HepG2 (cell line): ENCODE data around the gene WBP1. TPM values are rescaled to one million over a fixed set of nuclear protein-coding genes. Genes with fewer than 3 reads are reported as not detected.

Source experiments
- BATF2 ChIP-seq: sonication (generic); formaldehyde crosslinking; IDR thresholded peaks from 2 replicates; pipeline ENCODE4 v1.8.0; 2022; ENCODE audit warnings: mild to moderate bottlenecking, missing genetic modification reagents, moderate library complexity
- CBX2 ChIP-seq, 2 experiments: fragments of 200-600 bp in 1 of 2; sonication (generic); formaldehyde crosslinking in 1 of 2; IDR thresholded peaks; 2 replicates each; pipeline versions ENCODE4 v1.7.0 to v1.8.1; 2018 to 2022; ENCODE audit warnings: low read depth in 2 of 2, low read length in 1 of 2, mild to moderate bottlenecking in 1 of 2, missing genetic modification reagents in 1 of 2
- KDM5B ChIP-seq: sonication (generic); formaldehyde crosslinking; IDR thresholded peaks from 2 replicates; pipeline ENCODE4 v1.4.0; 2020; ENCODE audit warnings: missing genetic modification reagents, mild to moderate bottlenecking, borderline replicate concordance
- SRF ChIP-seq: IDR thresholded peaks from 2 replicates; pipeline ENCODE4 v1.6.1; 2011; ENCODE audit warnings: mild to moderate bottlenecking, low read depth, low read length, moderate library complexity
- ZNF503 ChIP-seq: sonication (generic); formaldehyde crosslinking; IDR thresholded peaks from 2 replicates; pipeline ENCODE4 v1.4.0; 2020; ENCODE audit warnings: missing genetic modification reagents
- ZNF513 ChIP-seq: sonication (generic); formaldehyde crosslinking; conservative IDR thresholded peaks from 2 replicates; pipeline ENCODE4 v1.5.0; 2020; ENCODE audit warnings: missing genetic modification reagents
- ZNF713 ChIP-seq: sonication (generic); formaldehyde crosslinking; IDR thresholded peaks from 2 replicates; pipeline ENCODE4 v1.4.0; 2020; ENCODE audit warnings: mild to moderate bottlenecking, missing genetic modification reagents
- ZNF747 ChIP-seq: sonication (generic); formaldehyde crosslinking; IDR thresholded peaks from 2 replicates; pipeline ENCODE4 v1.8.1; 2023; ENCODE audit warnings: missing genetic modification reagents, mild to moderate bottlenecking, borderline replicate concordance
- polyA plus RNA-seq, 8 experiments: library from polyadenylated mRNA; depleted of rRNA in 3 of 8; stranded (reverse) in 7 of 8; unstranded in 1 of 8; fragments of >200 nt; fragmentation: Illumina TruSeq in 4 of 8; extraction: Trizol in 4 of 8; gene quantifications; 2 replicates each; pipeline versions ENCODE4 v1.2.1 to v1.2.3, GENCODE V29; 2011 to 2016; ENCODE audit warnings: low read depth in 4 of 8, missing spikeins in 1 of 8, mixed read lengths in 1 of 8; ENCODE audit not compliant: insufficient read depth in 1 of 8
- total RNA-seq, 5 experiments: library from RNA; depleted of rRNA; stranded (reverse); fragments of >200 nt; fragmentation: Illumina TruSeq; extraction: Trizol; gene quantifications; 2 replicates each; pipeline ENCODE4 v1.2.3, GENCODE V29; 2016; ENCODE audit warnings: low read depth in 1 of 5
- TF ChIP-seq, protein P1 (sequence below): sonication (generic); formaldehyde crosslinking; IDR thresholded peaks from 2 replicates; pipeline ENCODE4 v1.5.1; 2020; ENCODE audit warnings: missing genetic modification reagents, mild to moderate bottlenecking, borderline replicate concordance
- TF ChIP-seq, protein P2 (sequence below): sonication (generic); formaldehyde crosslinking; IDR thresholded peaks from 2 replicates; pipeline ENCODE4 v1.4.0; 2020; ENCODE audit warnings: low read depth, mild to moderate bottlenecking, missing genetic modification reagents
- TF ChIP-seq, protein P3 (sequence below): sonication (generic); formaldehyde crosslinking; IDR thresholded peaks from 2 replicates; pipeline ENCODE4 v1.5.1; 2020; ENCODE audit warnings: mild to moderate bottlenecking, missing genetic modification reagents, moderate library complexity

The WBP1 gene
- total and polyA plus RNA-seq, 2 of the 13 experiments (the other 11 are each of a cell fraction or from before 2014, with no cell fraction given), result 38.8 to 85.7 TPM

DNA sequence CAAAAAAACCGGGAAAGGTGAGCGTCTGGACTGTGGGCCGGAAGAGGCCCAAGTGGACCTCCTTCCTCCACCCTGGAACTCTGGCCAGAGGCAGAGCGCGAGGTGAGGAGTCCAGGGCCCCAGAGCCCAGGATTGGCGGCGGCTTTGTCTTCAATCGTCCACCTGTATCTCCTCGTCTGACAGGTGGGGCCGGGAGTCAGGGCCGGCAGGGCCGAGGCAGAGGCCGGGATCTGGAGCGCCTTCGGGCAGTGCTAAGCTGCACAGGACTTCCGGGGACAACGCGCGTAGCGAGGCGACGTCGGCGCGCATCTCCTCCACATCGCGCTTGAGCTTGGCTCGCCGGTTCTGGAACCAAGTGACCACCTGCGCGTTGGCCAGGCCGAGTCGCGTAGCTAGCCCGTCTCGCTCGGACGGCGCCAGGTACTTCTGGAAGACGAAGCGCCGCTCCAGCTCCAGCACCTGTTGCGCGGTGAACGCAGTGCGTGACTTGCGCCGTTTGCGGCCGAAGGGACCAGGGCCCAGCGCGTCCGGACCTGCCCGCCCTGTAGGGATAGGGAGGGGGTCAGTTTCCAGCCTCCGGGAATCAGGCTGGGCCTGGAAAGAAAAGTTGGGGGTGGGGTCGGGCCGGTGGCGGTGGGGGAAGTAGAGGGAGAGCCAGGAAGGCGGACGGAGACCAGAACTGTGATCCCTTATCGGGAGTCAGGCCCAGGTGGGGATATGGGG lies 39.7 kb downstream of the WBP1 start (continued):
- TF ChIP-seq, protein P1, sequence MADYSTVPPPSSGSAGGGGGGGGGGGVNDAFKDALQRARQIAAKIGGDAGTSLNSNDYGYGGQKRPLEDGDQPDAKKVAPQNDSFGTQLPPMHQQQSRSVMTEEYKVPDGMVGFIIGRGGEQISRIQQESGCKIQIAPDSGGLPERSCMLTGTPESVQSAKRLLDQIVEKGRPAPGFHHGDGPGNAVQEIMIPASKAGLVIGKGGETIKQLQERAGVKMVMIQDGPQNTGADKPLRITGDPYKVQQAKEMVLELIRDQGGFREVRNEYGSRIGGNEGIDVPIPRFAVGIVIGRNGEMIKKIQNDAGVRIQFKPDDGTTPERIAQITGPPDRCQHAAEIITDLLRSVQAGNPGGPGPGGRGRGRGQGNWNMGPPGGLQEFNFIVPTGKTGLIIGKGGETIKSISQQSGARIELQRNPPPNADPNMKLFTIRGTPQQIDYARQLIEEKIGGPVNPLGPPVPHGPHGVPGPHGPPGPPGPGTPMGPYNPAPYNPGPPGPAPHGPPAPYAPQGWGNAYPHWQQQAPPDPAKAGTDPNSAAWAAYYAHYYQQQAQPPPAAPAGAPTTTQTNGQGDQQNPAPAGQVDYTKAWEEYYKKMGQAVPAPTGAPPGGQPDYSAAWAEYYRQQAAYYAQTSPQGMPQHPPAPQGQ (CRISPR knock-in tag), result no peak
- TF ChIP-seq, protein P2, sequence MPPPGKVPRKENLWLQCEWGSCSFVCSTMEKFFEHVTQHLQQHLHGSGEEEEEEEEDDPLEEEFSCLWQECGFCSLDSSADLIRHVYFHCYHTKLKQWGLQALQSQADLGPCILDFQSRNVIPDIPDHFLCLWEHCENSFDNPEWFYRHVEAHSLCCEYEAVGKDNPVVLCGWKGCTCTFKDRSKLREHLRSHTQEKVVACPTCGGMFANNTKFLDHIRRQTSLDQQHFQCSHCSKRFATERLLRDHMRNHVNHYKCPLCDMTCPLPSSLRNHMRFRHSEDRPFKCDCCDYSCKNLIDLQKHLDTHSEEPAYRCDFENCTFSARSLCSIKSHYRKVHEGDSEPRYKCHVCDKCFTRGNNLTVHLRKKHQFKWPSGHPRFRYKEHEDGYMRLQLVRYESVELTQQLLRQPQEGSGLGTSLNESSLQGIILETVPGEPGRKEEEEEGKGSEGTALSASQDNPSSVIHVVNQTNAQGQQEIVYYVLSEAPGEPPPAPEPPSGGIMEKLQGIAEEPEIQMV (CRISPR knock-in tag), result 0 out of 2 replicates have a peak, but pooled peaks have one; percentile 35
- no peak for TF ChIP-seq SRF
- TF ChIP-seq, protein P3, sequence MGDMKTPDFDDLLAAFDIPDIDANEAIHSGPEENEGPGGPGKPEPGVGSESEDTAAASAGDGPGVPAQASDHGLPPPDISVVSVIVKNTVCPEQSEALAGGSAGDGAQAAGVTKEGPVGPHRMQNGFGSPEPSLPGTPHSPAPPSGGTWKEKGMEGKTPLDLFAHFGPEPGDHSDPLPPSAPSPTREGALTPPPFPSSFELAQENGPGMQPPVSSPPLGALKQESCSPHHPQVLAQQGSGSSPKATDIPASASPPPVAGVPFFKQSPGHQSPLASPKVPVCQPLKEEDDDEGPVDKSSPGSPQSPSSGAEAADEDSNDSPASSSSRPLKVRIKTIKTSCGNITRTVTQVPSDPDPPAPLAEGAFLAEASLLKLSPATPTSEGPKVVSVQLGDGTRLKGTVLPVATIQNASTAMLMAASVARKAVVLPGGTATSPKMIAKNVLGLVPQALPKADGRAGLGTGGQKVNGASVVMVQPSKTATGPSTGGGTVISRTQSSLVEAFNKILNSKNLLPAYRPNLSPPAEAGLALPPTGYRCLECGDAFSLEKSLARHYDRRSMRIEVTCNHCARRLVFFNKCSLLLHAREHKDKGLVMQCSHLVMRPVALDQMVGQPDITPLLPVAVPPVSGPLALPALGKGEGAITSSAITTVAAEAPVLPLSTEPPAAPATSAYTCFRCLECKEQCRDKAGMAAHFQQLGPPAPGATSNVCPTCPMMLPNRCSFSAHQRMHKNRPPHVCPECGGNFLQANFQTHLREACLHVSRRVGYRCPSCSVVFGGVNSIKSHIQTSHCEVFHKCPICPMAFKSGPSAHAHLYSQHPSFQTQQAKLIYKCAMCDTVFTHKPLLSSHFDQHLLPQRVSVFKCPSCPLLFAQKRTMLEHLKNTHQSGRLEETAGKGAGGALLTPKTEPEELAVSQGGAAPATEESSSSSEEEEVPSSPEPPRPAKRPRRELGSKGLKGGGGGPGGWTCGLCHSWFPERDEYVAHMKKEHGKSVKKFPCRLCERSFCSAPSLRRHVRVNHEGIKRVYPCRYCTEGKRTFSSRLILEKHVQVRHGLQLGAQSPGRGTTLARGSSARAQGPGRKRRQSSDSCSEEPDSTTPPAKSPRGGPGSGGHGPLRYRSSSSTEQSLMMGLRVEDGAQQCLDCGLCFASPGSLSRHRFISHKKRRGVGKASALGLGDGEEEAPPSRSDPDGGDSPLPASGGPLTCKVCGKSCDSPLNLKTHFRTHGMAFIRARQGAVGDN (CRISPR knock-in tag), result peak; percentile 95
- TF ChIP-seq ZNF747 (CRISPR knock-in tag), result 0 out of 2 replicates have a peak, but pooled peaks have one; percentile 43
- 0 out of 2 replicates have a peak, but pooled peaks have one; percentile 30 for TF ChIP-seq BATF2 (CRISPR knock-in tag)
- TF ChIP-seq CBX2 (IDR thresholded peaks at IDR 0.05; ENCODE audit: low read depth, low read length), result no peak
- TF ChIP-seq CBX2 (CRISPR knock-in tag; IDR thresholded peaks at IDR 0.05; ENCODE audit: low read depth), result no peak
- TF ChIP-seq ZNF713 (CRISPR knock-in tag), result no peak
- TF ChIP-seq ZNF513 (CRISPR knock-in tag), result no peak
- TF ChIP-seq KDM5B (CRISPR knock-in tag), result peak; percentile 81; the same call in 1 of the 2 replicates
- no peak for TF ChIP-seq ZNF503 (CRISPR knock-in tag)
